Activated T-helper 2 cell treated with anti-CD3 and anti-CD28 coated beads, Interferon-gamma antibody, Interleukin-2, Interleukin-4, amounts not matched to agents 10 μg/mL and 5 μg/mL and 100 μg/mL, durations not matched to agents 14 hours and 24 hours and 36 hours (primary cell): ENCODE data around the gene RIGI. TPM values are rescaled to one million over a fixed set of nuclear protein-coding genes. Genes with fewer than 3 reads are reported as not detected.
"Not testable (repeated sequence)": the region's sequence is repeated elsewhere in the genome, so short reads cannot be mapped to it uniquely, and the experiment has no call there.

Source experiments
- DNase-seq: peaks from one replicate; pipeline ENCODE4 v3.0.0; 2021; ENCODE audit warnings: low spot score
- H3K27ac Mint-ChIP-seq: one replicate; pipeline ENCODE4 v1.8.0; 2021; ENCODE audit warnings: mixed read lengths
- H3K27me3 Mint-ChIP-seq: one replicate; pipeline ENCODE4 v1.8.0; 2021; ENCODE audit warnings: low read depth, mixed read lengths
- H3K36me3 Mint-ChIP-seq: one replicate; pipeline ENCODE4 v1.8.0; 2021; ENCODE audit warnings: low read depth, mixed read lengths
- H3K4me1 Mint-ChIP-seq: one replicate; pipeline ENCODE4 v1.8.0; 2021; ENCODE audit warnings: low read depth, mixed read lengths
- H3K4me3 Mint-ChIP-seq: one replicate; pipeline ENCODE4 v1.8.0; 2021; ENCODE audit warnings: low read depth, mild to moderate bottlenecking, moderate library complexity, mixed read lengths
- H3K9me3 Mint-ChIP-seq: one replicate; pipeline ENCODE4 v1.8.0; 2021; ENCODE audit warnings: mixed read lengths
- intact Hi-C: fragments of 100-400 bp; cut with micrococcal nuclease; formaldehyde crosslinking; loops from one replicate; pipeline ENCODE4 v1.15.1; 2023
- total RNA-seq: library from RNA; stranded (reverse); gene quantifications from 2 replicates; pipeline ENCODE4 v1.2.3, GENCODE V29; 2022

RIGI gene
- total RNA-seq, 1 donor from 2014 or later: 4.8 TPM

- Mint-ChIP-seq H3K4me1 (peaks cover 31% of the 10 kb centered on the region), H3K36me3 (peaks cover 38% of the 10 kb centered on the region)
- intact Hi-C loops, DNase-seq, H3K27me3 Mint-ChIP-seq, H3K9me3 Mint-ChIP-seq, H3K4me3 Mint-ChIP-seq, H3K27ac Mint-ChIP-seq: not testable (repeated sequence)
These were observed 1.5 kb downstream of the RIGI start for GRCh38 chr9:32524558-32524891.

GRCh38 chr9:32523910-32524309 is 2.1 kb downstream of the RIGI start:
- no peak for DNase-seq
- peaks cover 6% of the 10 kb centered on the region for H3K9me3 Mint-ChIP-seq
- H3K36me3 Mint-ChIP-seq: peaks cover 41% of the 10 kb centered on the region
- intact Hi-C loops: no loop called here
- H3K4me3 Mint-ChIP-seq: no peak overlapping the region
- no peak overlapping the region for H3K27ac Mint-ChIP-seq
- H3K27me3 Mint-ChIP-seq: no peaks in the 10 kb centered on the region
- peaks cover 31% of the 10 kb centered on the region for H3K4me1 Mint-ChIP-seq

GRCh38 chr9:32518276-32518675 is 7.7 kb downstream of the RIGI start:
- DNase-seq: no peak
- Mint-ChIP-seq H3K27me3 (no peaks in the 10 kb centered on the region), H3K4me1 (peaks cover 2% of the 10 kb centered on the region), H3K9me3 (peaks cover 25% of the 10 kb centered on the region), H3K36me3 (peaks cover 66% of the 10 kb centered on the region), H3K4me3 (no peak overlapping the region), H3K27ac (no peak overlapping the region)
- intact Hi-C loops: no loop called here

- H3K4me1 Mint-ChIP-seq: peaks cover 6% of the 10 kb centered on the region
- H3K4me3 Mint-ChIP-seq: no peak overlapping the region
- peaks cover 46% of the 10 kb centered on the region for H3K36me3 Mint-ChIP-seq
- H3K9me3 Mint-ChIP-seq: peaks cover 22% of the 10 kb centered on the region
- no peak overlapping the region for H3K27ac Mint-ChIP-seq
- intact Hi-C loops: no loop called here
- DNase-seq: no peak
- H3K27me3 Mint-ChIP-seq: no peaks in the 10 kb centered on the region
These were observed 9.8 kb downstream of the RIGI start for GRCh38 chr9:32516241-32516640.

GRCh38 chr9:32508728-32509127 is 17.3 kb downstream of the RIGI start:
- peaks cover 5% of the 10 kb centered on the region for H3K36me3 Mint-ChIP-seq
- DNase-seq: no peak
- peaks cover 11% of the 10 kb centered on the region for H3K4me1 Mint-ChIP-seq
- no peak overlapping the region for H3K27ac Mint-ChIP-seq
- no peak overlapping the region for H3K4me3 Mint-ChIP-seq
- H3K27me3 Mint-ChIP-seq: no peaks in the 10 kb centered on the region
- H3K9me3 Mint-ChIP-seq: peaks cover 5% of the 10 kb centered on the region
- intact Hi-C loops: no loop called here

GRCh38 chr9:32503008-32503407 is 23.0 kb downstream of the RIGI start:
- H3K4me3 Mint-ChIP-seq: no peak overlapping the region
- intact Hi-C loops: no loop called here
- H3K9me3 Mint-ChIP-seq: no peaks in the 10 kb centered on the region
- no peaks in the 10 kb centered on the region for H3K27me3 Mint-ChIP-seq
- H3K36me3 Mint-ChIP-seq: peaks cover 25% of the 10 kb centered on the region
- H3K27ac Mint-ChIP-seq: no peak overlapping the region
- no peak for DNase-seq
- no peaks in the 10 kb centered on the region for H3K4me1 Mint-ChIP-seq

- H3K9me3 Mint-ChIP-seq: no peaks in the 10 kb centered on the region
- no peaks in the 10 kb centered on the region for H3K27me3 Mint-ChIP-seq
- intact Hi-C loops: no loop called here
- no peak for DNase-seq
- no peak overlapping the region for H3K27ac Mint-ChIP-seq
- H3K4me3 Mint-ChIP-seq: no peak overlapping the region
- no peaks in the 10 kb centered on the region for H3K4me1 Mint-ChIP-seq
- peaks cover 27% of the 10 kb centered on the region for H3K36me3 Mint-ChIP-seq
These were observed 23.5 kb downstream of the RIGI start for GRCh38 chr9:32502464-32502863.

- Mint-ChIP-seq H3K9me3 (no peaks in the 10 kb centered on the region), H3K36me3 (peaks cover 29% of the 10 kb centered on the region), H3K4me1 (no peaks in the 10 kb centered on the region), H3K4me3 (no peak overlapping the region), H3K27ac (no peak overlapping the region), H3K27me3 (no peaks in the 10 kb centered on the region)
- no peak for DNase-seq
- intact Hi-C loops: no loop called here
These were observed 24.1 kb downstream of the RIGI start for GRCh38 chr9:32501868-32502267.

- DNase-seq: no peak
- intact Hi-C loops: no loop called here
- H3K9me3 Mint-ChIP-seq: no peaks in the 10 kb centered on the region
- no peak overlapping the region for H3K27ac Mint-ChIP-seq
- H3K4me3 Mint-ChIP-seq: no peak overlapping the region
- H3K36me3 Mint-ChIP-seq: peaks cover 40% of the 10 kb centered on the region
- no peaks in the 10 kb centered on the region for H3K27me3 Mint-ChIP-seq
- H3K4me1 Mint-ChIP-seq: no peaks in the 10 kb centered on the region
These were observed 25.2 kb downstream of the RIGI start for GRCh38 chr9:32500768-32501167.

- Mint-ChIP-seq H3K36me3 (peaks cover 45% of the 10 kb centered on the region), H3K27me3 (no peaks in the 10 kb centered on the region), H3K9me3 (no peaks in the 10 kb centered on the region), H3K4me1 (no peaks in the 10 kb centered on the region), H3K27ac (no peak overlapping the region), H3K4me3 (no peak overlapping the region)
- DNase-seq: no peak
- intact Hi-C loops: no loop called here
These were observed 28.1 kb downstream of the RIGI start for GRCh38 chr9:32497921-32498320.

GRCh38 chr9:32490601-32491000 is 35.4 kb downstream of the RIGI start:
- Mint-ChIP-seq H3K4me1 (no peaks in the 10 kb centered on the region), H3K27me3 (no peaks in the 10 kb centered on the region), H3K4me3 (no peak overlapping the region), H3K9me3 (no peaks in the 10 kb centered on the region), H3K27ac (no peak overlapping the region), H3K36me3 (peaks cover 36% of the 10 kb centered on the region)
- intact Hi-C loops: no loop called here
- no peak for DNase-seq

- no peak overlapping the region for H3K27ac Mint-ChIP-seq
- H3K36me3 Mint-ChIP-seq: peaks cover 46% of the 10 kb centered on the region
- no peaks in the 10 kb centered on the region for H3K9me3 Mint-ChIP-seq
- no peak for DNase-seq
- intact Hi-C loops: no loop called here
- H3K27me3 Mint-ChIP-seq: no peaks in the 10 kb centered on the region
- no peak overlapping the region for H3K4me3 Mint-ChIP-seq
- no peaks in the 10 kb centered on the region for H3K4me1 Mint-ChIP-seq
These were observed 38.0 kb downstream of the RIGI start for GRCh38 chr9:32487981-32488380.

GRCh38 chr9:32486839-32487562 is 39.0 kb downstream of the RIGI start:
- Mint-ChIP-seq H3K27me3 (no peaks in the 10 kb centered on the region), H3K9me3 (no peaks in the 10 kb centered on the region), H3K27ac (no peak overlapping the region), H3K4me3 (no peak overlapping the region), H3K36me3 (peaks cover 50% of the 10 kb centered on the region), H3K4me1 (no peaks in the 10 kb centered on the region)
- no peak for DNase-seq
- intact Hi-C loops: no loop called here

GRCh38 chr9:32483343-32483742 is 42.7 kb downstream of the RIGI start:
- Mint-ChIP-seq H3K27me3 (no peaks in the 10 kb centered on the region), H3K36me3 (peaks cover 60% of the 10 kb centered on the region), H3K27ac (no peak overlapping the region), H3K4me3 (no peak overlapping the region), H3K9me3 (no peaks in the 10 kb centered on the region), H3K4me1 (no peaks in the 10 kb centered on the region)
- DNase-seq: no peak
- intact Hi-C loops: no loop called here
